ENCODE data around the gene THSD7B.

GRCh38 chr2:137411585-137411984 is 646.2 kb downstream of the THSD7B start:
- TF ChIP-seq, protein P1, sequence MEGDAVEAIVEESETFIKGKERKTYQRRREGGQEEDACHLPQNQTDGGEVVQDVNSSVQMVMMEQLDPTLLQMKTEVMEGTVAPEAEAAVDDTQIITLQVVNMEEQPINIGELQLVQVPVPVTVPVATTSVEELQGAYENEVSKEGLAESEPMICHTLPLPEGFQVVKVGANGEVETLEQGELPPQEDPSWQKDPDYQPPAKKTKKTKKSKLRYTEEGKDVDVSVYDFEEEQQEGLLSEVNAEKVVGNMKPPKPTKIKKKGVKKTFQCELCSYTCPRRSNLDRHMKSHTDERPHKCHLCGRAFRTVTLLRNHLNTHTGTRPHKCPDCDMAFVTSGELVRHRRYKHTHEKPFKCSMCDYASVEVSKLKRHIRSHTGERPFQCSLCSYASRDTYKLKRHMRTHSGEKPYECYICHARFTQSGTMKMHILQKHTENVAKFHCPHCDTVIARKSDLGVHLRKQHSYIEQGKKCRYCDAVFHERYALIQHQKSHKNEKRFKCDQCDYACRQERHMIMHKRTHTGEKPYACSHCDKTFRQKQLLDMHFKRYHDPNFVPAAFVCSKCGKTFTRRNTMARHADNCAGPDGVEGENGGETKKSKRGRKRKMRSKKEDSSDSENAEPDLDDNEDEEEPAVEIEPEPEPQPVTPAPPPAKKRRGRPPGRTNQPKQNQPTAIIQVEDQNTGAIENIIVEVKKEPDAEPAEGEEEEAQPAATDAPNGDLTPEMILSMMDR (IDR thresholded peaks at IDR 0.05 in 8 of 11, conservative IDR thresholded peaks at IDR 0.05 in 3 of 11), result no peak
- TF ChIP-seq POLR2A (IDR thresholded peaks at IDR 0.05), result no peak
- TF ChIP-seq POLR2AphosphoS5 (IDR thresholded peaks at IDR 0.05), result no peak

Measured in spleen (tissue), 7 donors.